GM19455 (cell line): ENCODE results near the gene SLC39A3.

Source experiments
- ATAC-seq: cut with Tn5 transposase; IDR thresholded peaks from one replicate; pipeline ENCODE4 v1.9.1; 2021; ENCODE audit not compliant: unreplicated experiment

The SLC39A3 gene

GRCh38 chr19:2750808-2751437, 11.1 kb upstream of the SLC39A3 start:
- no peak for ATAC-seq

- no peak for ATAC-seq
Measured at GRCh38 chr19:2747349-2747748, 7.5 kb upstream of the SLC39A3 start.

- no peak for ATAC-seq
Measured at GRCh38 chr19:2744113-2744512, 4.3 kb upstream of the SLC39A3 start.

GRCh38 chr19:2743099-2743498, 3.3 kb upstream of the SLC39A3 start:
- ATAC-seq, result no peak

GRCh38 chr19:2740314-2740656, 468 bp upstream of the SLC39A3 start:
- no peak for ATAC-seq

GRCh38 chr19:2736550-2737190, 3.1 kb downstream of the SLC39A3 start:
- ATAC-seq, result no peak

- ATAC-seq, result no peak
Measured at GRCh38 chr19:2735374-2735773, 4.4 kb downstream of the SLC39A3 start.

GRCh38 chr19:2734589-2735288, 5.1 kb downstream of the SLC39A3 start:
- ATAC-seq, result no peak

- ATAC-seq, result no peak
Measured at GRCh38 chr19:2733930-2734588, 5.8 kb downstream of the SLC39A3 start.

GRCh38 chr19:2732883-2733282, 6.9 kb downstream of the SLC39A3 start:
- ATAC-seq, result no peak

GRCh38 chr19:2732157-2732725, 7.6 kb downstream of the SLC39A3 start:
- ATAC-seq, result no peak

- no peak for ATAC-seq
Measured at GRCh38 chr19:2731181-2731995, 8.4 kb downstream of the SLC39A3 start.

GRCh38 chr19:2729943-2730818, 9.6 kb downstream of the SLC39A3 start:
- no peak for ATAC-seq

GRCh38 chr19:2728783-2729387, 10.9 kb downstream of the SLC39A3 start:
- ATAC-seq, result no peak

GRCh38 chr19:2727640-2727944, 12.2 kb downstream of the SLC39A3 start:
- no peak for ATAC-seq

- ATAC-seq, result no peak
Measured at GRCh38 chr19:2726904-2727639, 12.7 kb downstream of the SLC39A3 start.

- ATAC-seq, result no peak
Measured at GRCh38 chr19:2726160-2726855, 13.5 kb downstream of the SLC39A3 start.

GRCh38 chr19:2724148-2724557, 15.7 kb downstream of the SLC39A3 start:
- no peak for ATAC-seq
